K562 (cell line): ENCODE results near the gene RNASEH1. TPM values are rescaled to one million over a fixed set of nuclear protein-coding genes. Genes with fewer than 3 reads are reported as not detected.
A peak's percentile ranks its signal among the peaks of the same experiment; 100 is the strongest.

Source experiments
- ATF1 ChIP-seq, 2 experiments: fragments of 450-650 bp in 1 of 2; IDR thresholded peaks; 2 replicates each; pipeline ENCODE4 v1.6.1; 2016; ENCODE audit warnings: missing compliant biosample characterization in 1 of 2, missing genetic modification characterization in 1 of 2
- BMI1 ChIP-seq: fragments of 150-350 bp; IDR thresholded peaks from 2 replicates; pipeline ENCODE4 v1.6.1; 2014; ENCODE audit warnings: low read length
- FOS ChIP-seq: IDR thresholded peaks from 3 replicates; pipeline ENCODE4 v1.6.1; 2011; ENCODE audit not compliant: insufficient read length; ENCODE audit errors: extremely low read depth
- HDAC3 ChIP-seq: fragments of 450-650 bp; IDR thresholded peaks from 2 replicates; pipeline ENCODE4 v1.6.1; 2018; ENCODE audit warnings: borderline replicate concordance, mild to moderate bottlenecking, moderate library complexity; ENCODE audit not compliant: partially characterized antibody
- HDAC6 ChIP-seq: IDR thresholded peaks from 2 replicates; pipeline ENCODE4 v1.6.1; 2012; ENCODE audit warnings: low read depth, mild to moderate bottlenecking, control low read depth, inconsistent platforms, low read length, moderate library complexity
- HNRNPH1 ChIP-seq: fragments of 200-400 bp; formaldehyde crosslinking; optimal IDR thresholded peaks from 2 replicates; pipeline ENCODE3; 2017; ENCODE audit warnings: low read depth, mild to moderate bottlenecking, low read length, moderate library complexity
- LARP7 ChIP-seq: fragments of 450-650 bp; IDR thresholded peaks from 2 replicates; pipeline ENCODE4 v1.6.1; 2016
- MCM2 ChIP-seq: fragments of 450-650 bp; IDR thresholded peaks from 2 replicates; pipeline ENCODE4 v1.6.1; 2017; ENCODE audit warnings: low read depth, mild to moderate bottlenecking
- NCOA6 ChIP-seq: fragments of 450-650 bp; IDR thresholded peaks from 2 replicates; pipeline ENCODE4 v1.6.1; 2017; ENCODE audit warnings: mild to moderate bottlenecking
- NFE2 ChIP-seq: IDR thresholded peaks from 2 replicates; pipeline ENCODE4 v1.6.1; 2014; ENCODE audit warnings: antibody characterized with exemption, low read depth
- RAD51 ChIP-seq: fragments of 450-650 bp; IDR thresholded peaks from 2 replicates; pipeline ENCODE4 v1.7.1; 2016; ENCODE audit warnings: low read depth, mild to moderate bottlenecking, borderline replicate concordance
- SAFB2 ChIP-seq: fragments of 200-400 bp; formaldehyde crosslinking; IDR thresholded peaks from 2 replicates; pipeline ENCODE4 v1.6.1; 2018; ENCODE audit warnings: borderline replicate concordance, low read length, low read depth, moderate library complexity; ENCODE audit not compliant: severe bottlenecking
- SMAD2 ChIP-seq: fragments of 150-350 bp; IDR thresholded peaks from 2 replicates; pipeline ENCODE4 v1.6.1; 2014; ENCODE audit warnings: low read depth, mild to moderate bottlenecking, low read length
- SOX6 ChIP-seq: fragments of 450-650 bp; IDR thresholded peaks from 2 replicates; pipeline ENCODE4 v1.6.1; 2014; ENCODE audit warnings: mild to moderate bottlenecking
- ZBED1 ChIP-seq: IDR thresholded peaks from 2 replicates; pipeline ENCODE4 v1.6.1; 2014
- ZFP36 ChIP-seq: fragments of 150-350 bp; IDR thresholded peaks from 2 replicates; pipeline ENCODE4 v1.6.1; 2018; ENCODE audit warnings: low read length, low read depth; ENCODE audit not compliant: partially characterized antibody
- ZNF165 ChIP-seq: fragments of 250-450 bp; sonication (Bioruptor Pico); IDR thresholded peaks from 2 replicates; pipeline ENCODE4 v1.4.0; 2020; ENCODE audit warnings: borderline replicate concordance
- ZNF551 ChIP-seq: fragments of 250-450 bp; sonication (Bioruptor Pico); IDR thresholded peaks from 2 replicates; pipeline ENCODE4 v1.5.0; 2021; ENCODE audit warnings: mild to moderate bottlenecking, moderate library complexity
- polyA plus RNA-seq, 8 experiments: library from polyadenylated mRNA; depleted of rRNA in 4 of 8; stranded (reverse) in 5 of 8; unstranded in 3 of 8; fragments of >200 nt; fragmentation: Nextera tagmentation in 2 of 8; fragmentation: Illumina TruSeq in 1 of 8; extraction: Ambion mirVana in 2 of 8; extraction: Trizol in 1 of 8; gene quantifications; 2 replicates each; pipeline versions ENCODE4 v1.2.1 to v1.2.3, GENCODE V29; 2011 to 2014; ENCODE audit warnings: inconsistent platforms in 1 of 8, missing spikeins in 1 of 8
- total RNA-seq, 7 experiments: library from RNA; depleted of rRNA in 6 of 7; stranded (reverse); fragments of >200 nt in 6 of 7; fragmentation: Illumina TruSeq in 2 of 7; extraction: Trizol in 2 of 7; gene quantifications; 2 replicates each; pipeline versions ENCODE4 v1.2.1 to v1.2.3, GENCODE V29; 2011 to 2021; ENCODE audit warnings: low replicate concordance in 1 of 7
- TF ChIP-seq, protein P1 (sequence below): fragments of 450-650 bp; IDR thresholded peaks from 2 replicates; pipeline ENCODE4 v1.6.1; 2017; ENCODE audit warnings: antibody characterized with exemption, mild to moderate bottlenecking
- TF ChIP-seq, protein P2 (sequence below): sonication (generic); formaldehyde crosslinking; IDR thresholded peaks from 2 replicates; pipeline ENCODE4 v1.8.1; 2023; ENCODE audit warnings: mild to moderate bottlenecking, missing genetic modification reagents, moderate library complexity

The RNASEH1 gene
- total and polyA plus RNA-seq, 9 of the 15 experiments (the other 6 are each of a cell fraction or from before 2014, with no cell fraction given) = 25.7 to 47.5 (median 42.8) TPM

DNA sequence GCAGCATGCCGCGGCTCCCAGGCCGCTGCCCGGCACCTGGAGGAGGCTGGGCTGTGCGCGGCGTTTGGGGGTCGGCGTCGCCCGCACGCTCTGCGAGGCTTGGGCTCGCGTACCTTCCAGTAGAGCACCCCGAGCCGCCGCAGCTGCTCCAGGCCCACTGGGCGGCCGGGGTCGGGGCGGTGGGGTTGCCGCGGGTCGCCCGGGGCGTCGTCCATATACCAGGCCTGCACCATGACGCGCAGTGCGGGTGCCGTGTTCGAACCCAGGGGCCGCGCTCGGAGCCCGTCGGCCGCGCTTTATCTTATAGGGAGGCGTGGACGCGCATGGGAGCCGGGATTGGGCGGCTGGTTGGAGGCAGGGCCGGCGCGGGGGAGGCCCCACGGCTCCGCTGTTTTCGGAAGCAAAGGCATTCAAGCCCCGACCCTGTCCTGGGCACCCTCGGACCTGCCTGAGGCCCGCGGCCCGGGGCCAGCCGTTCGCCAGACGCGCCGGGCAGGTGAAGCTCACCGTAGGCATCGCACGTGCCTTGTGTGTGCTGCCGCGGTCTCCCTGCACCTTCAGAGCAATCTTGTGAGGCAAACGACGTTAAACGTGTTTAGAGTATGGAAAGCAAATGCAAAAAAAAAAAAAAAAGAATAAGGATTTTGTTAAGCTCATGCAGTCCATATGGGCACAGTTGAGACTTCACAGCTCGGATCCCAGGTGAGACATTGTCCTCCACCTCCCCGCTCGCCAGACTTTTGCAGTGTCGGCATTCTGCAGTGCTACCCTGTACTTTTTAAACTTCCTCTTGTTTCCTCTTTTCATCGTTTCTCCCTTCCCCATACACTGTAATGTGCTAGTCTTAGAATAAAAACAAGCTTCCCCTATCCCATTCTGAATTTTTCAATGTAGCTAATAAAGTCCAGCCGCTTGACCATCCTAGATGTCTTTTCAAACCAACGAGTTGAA is 38.6 kb downstream of the RNASEH1 start, which contains the start of gene ADI1 (continued):
- no peak for TF ChIP-seq SMAD2
- no peak for TF ChIP-seq FOS
- no peak for TF ChIP-seq ZFP36
- TF ChIP-seq LARP7 = no peak; the same call in 1 of the 2 replicates
- TF ChIP-seq ZNF165 (CRISPR knock-in tag) = no peak
- TF ChIP-seq ZNF551 (CRISPR knock-in tag) = no peak
- TF ChIP-seq HNRNPH1 = no peak
- TF ChIP-seq RAD51 = no peak; the same call in 1 of the 2 replicates
- TF ChIP-seq NFE2 = no peak
- no peak for TF ChIP-seq ATF1 (CRISPR knock-in tag; IDR thresholded peaks at IDR 0.05)
- TF ChIP-seq ATF1 (tag; IDR thresholded peaks at IDR 0.05) = peak; percentile 80
- 0 out of 2 replicates have a peak, but pooled peaks have one; percentile 8 for TF ChIP-seq SOX6
- TF ChIP-seq, protein P1, sequence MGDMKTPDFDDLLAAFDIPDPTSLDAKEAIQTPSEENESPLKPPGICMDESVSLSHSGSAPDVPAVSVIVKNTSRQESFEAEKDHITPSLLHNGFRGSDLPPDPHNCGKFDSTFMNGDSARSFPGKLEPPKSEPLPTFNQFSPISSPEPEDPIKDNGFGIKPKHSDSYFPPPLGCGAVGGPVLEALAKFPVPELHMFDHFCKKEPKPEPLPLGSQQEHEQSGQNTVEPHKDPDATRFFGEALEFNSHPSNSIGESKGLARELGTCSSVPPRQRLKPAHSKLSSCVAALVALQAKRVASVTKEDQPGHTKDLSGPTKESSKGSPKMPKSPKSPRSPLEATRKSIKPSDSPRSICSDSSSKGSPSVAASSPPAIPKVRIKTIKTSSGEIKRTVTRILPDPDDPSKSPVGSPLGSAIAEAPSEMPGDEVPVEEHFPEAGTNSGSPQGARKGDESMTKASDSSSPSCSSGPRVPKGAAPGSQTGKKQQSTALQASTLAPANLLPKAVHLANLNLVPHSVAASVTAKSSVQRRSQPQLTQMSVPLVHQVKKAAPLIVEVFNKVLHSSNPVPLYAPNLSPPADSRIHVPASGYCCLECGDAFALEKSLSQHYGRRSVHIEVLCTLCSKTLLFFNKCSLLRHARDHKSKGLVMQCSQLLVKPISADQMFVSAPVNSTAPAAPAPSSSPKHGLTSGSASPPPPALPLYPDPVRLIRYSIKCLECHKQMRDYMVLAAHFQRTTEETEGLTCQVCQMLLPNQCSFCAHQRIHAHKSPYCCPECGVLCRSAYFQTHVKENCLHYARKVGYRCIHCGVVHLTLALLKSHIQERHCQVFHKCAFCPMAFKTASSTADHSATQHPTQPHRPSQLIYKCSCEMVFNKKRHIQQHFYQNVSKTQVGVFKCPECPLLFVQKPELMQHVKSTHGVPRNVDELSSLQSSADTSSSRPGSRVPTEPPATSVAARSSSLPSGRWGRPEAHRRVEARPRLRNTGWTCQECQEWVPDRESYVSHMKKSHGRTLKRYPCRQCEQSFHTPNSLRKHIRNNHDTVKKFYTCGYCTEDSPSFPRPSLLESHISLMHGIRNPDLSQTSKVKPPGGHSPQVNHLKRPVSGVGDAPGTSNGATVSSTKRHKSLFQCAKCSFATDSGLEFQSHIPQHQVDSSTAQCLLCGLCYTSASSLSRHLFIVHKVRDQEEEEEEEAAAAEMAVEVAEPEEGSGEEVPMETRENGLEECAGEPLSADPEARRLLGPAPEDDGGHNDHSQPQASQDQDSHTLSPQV = peak; percentile 82
- TF ChIP-seq SAFB2 = no peak
- TF ChIP-seq HDAC6 = no peak
- TF ChIP-seq BMI1 = no peak
- TF ChIP-seq, protein P2, sequence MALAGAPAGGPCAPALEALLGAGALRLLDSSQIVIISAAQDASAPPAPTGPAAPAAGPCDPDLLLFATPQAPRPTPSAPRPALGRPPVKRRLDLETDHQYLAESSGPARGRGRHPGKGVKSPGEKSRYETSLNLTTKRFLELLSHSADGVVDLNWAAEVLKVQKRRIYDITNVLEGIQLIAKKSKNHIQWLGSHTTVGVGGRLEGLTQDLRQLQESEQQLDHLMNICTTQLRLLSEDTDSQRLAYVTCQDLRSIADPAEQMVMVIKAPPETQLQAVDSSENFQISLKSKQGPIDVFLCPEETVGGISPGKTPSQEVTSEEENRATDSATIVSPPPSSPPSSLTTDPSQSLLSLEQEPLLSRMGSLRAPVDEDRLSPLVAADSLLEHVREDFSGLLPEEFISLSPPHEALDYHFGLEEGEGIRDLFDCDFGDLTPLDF (CRISPR knock-in tag) = peak; percentile 53; the same call in 1 of the 2 replicates
- TF ChIP-seq NCOA6 = no peak
- no peak for TF ChIP-seq MCM2
- TF ChIP-seq HDAC3 = no peak
- no peak for TF ChIP-seq ZBED1
